ENCODE results near the gene SHC4.
"Not testable (repeated sequence)": the region's sequence is repeated elsewhere in the genome, so short reads cannot be mapped to it uniquely, and the experiment has no call there.

The SHC4 gene

DNA sequence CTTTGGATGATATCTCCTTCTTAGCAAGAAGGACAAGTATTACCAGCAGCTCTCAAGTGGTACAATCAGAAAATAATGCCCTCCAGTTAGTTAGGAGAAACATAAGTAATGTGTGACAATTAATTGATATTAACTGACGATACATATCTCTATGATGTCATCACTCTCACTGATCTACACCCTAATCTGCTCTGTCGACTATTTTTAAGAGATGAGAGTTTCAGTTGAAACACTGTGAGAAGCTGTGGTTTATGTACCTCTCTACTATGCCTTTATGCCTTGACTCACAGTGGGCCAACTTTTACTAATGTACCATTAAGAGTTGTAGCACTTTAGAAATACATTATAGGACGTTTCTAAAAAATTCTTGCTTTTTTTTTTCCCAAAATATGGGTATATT is 161.5 kb downstream of the SHC4 start:
- DNase-seq (ENCODE audit: low read depth in 2 of 2, low spot score in 1 of 2), result no peak

DNA sequence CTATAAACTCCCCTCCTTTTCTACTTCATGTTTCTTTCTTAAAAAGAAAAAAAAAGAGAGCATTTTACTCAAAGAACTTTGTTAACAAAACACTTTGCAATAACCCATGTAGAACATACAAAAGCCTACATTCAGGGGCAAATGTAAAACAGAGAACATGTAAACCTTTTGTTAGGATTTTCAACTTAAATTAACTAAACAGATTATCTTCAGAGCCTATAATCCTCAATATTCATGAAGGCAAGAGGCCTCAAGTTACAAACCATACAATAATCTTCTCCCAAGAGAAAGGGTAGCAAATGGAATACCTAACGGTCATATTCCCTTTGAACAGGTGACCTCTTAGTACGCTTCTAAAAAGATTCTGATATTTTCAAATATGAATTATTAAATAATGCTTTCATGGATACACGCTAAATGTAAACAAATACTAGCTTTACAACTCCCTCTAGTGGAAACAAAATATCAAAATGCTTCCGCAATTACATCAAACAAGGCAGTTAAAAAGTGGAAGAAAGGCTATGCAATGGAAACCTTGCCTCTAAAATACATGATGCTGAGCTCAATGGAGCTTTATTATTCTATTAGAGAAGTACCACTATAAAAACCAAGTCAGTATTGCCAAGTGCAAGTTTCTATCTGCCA is 162.8 kb downstream of the SHC4 start:
- DNase-seq (ENCODE audit: low read depth in 2 of 2, low spot score in 1 of 2), result no peak

DNA sequence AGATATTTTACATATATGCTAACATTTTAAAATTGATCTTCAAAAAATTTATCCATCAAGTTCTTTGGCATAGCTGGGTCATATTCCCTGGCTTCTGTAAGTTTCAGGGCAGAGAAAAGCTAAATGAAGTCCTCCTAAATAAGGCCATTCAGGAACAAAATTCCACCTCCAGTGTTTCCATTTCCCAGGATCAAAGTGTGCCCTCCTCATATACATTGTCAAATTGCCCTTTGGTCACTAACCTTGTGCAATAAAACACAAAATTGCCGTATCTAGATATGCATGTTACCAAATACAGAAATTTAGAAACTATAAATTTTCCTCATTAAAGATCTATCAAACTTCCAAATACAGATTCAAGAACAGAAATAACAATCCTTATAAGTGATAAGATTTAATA is 163.5 kb downstream of the SHC4 start:
- no peak for DNase-seq (ENCODE audit: low read depth in 2 of 2, low spot score in 1 of 2)

GRCh38 chr15:48798319-48798718 is 165.4 kb downstream of the SHC4 start:
- DNase-seq (ENCODE audit: low read depth in 2 of 2, low spot score in 1 of 2), result no peak

- no peak for DNase-seq (ENCODE audit: low read depth in 2 of 2, low spot score in 1 of 2)
Observed at GRCh38 chr15:48796930-48797329, 166.8 kb downstream of the SHC4 start.

GRCh38 chr15:48796521-48796920 is 167.2 kb downstream of the SHC4 start:
- no peak for DNase-seq (ENCODE audit: low read depth in 2 of 2, low spot score in 1 of 2)

DNA sequence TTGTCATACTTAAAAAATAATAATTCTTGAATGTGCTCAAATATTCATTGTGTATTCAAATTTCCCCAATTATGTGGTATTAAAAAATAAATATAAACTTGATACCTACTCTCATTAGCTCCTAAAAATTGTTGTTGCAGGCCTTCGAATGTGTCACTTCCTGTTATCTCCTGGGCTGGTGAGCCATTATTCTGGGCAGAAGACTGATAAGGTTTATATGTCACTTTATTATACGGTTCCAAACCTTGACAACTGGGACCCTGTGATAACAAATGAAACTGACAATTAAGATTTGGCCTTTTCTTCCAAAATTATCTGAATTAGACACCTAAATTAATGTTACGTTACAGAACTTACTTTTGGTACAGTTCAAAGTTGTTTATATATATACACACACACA is 167.8 kb downstream of the SHC4 start:
- no peak for DNase-seq (ENCODE audit: low read depth in 2 of 2, low spot score in 1 of 2)

DNA sequence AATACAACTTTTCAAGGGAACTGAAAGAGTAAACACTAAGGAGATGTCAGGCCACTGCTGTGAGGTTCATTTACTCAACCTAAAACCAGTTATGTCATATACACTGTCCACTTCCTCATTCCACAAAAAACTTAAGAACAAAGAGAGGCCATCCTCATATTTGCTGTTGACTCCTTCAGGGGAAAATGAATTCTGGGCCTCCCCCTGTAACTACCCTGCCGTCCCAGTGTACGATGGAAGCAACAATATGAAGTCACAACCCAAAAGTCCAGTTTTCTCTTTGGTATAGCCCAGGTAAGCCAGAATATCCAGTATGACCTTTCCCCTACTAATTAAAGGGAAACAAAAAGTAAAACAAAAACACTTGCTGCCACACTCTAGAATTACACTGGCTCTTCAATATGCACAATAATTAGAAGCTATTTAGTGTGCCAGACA is 169.0 kb downstream of the SHC4 start:
- no peak for DNase-seq (ENCODE audit: low read depth in 2 of 2, low spot score in 1 of 2)

DNA sequence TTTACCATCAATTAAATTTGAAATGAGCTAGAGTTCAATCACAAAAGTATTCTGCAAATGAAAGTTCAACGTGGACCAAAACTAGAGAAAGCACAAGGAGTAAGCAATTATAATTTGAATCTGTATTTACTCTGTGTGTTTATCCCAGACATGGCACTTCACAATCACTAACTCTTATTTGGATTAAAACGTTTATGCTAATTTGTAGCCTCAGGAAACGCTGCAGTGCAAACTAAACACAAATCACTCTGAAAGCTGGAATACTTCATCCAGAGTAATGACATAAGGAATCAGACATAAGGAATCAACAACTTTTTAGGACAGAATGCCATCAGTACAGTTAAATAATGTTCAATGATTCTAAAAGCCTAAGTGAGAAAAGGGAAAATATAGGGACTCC is 171.3 kb downstream of the SHC4 start:
- no peak for DNase-seq (ENCODE audit: low read depth in 2 of 2, low spot score in 1 of 2)

GRCh38 chr15:48790466-48791115 is 173.1 kb downstream of the SHC4 start:
- DNase-seq (ENCODE audit: low read depth in 2 of 2, low spot score in 1 of 2), result not testable (repeated sequence)

DNA sequence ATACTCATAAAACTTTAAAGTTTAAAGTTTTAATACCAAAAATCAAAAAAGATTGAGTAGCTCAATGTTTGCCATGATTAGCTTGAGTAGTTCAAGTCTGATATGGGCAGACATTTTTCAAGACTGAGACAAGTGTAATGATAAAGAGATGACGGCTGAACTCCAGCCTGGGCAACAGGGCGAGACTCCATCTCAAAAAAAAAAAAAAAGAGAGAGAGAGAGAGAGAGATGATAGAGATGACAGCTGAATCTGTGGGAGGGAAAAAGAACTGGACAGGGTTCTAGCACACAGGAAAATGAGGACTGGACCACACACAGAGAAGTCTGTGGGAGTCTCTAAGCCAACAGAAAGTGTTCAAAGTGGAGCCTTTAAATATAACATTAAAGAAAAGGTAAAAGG is 178.0 kb downstream of the SHC4 start:
- DNase-seq (ENCODE audit: low read depth in 2 of 2, low spot score in 1 of 2), result no peak

GRCh38 chr15:48785195-48785594 is 178.5 kb downstream of the SHC4 start:
- DNase-seq (ENCODE audit: low read depth in 2 of 2, low spot score in 1 of 2), result no peak

DNA sequence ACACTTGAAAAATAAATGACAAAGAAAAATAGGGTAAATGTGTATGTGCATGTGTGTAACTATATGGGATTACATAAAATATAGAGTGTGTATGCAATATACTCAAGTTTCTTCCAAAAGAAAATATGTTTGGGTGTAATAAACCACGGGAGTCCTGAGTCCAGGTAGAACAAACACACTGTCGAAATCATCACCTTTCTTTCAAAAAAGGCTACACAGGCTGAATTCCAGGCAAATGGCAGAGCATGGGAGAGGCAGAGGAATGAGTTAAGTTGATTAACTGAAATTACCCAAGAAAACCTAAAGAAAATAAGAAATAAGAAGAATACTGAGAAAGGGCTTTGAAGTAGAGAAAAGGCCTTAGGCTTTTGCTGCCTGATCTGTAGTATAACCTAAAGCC is 179.0 kb downstream of the SHC4 start:
- DNase-seq (ENCODE audit: low read depth in 2 of 2, low spot score in 1 of 2), result no peak

DNA sequence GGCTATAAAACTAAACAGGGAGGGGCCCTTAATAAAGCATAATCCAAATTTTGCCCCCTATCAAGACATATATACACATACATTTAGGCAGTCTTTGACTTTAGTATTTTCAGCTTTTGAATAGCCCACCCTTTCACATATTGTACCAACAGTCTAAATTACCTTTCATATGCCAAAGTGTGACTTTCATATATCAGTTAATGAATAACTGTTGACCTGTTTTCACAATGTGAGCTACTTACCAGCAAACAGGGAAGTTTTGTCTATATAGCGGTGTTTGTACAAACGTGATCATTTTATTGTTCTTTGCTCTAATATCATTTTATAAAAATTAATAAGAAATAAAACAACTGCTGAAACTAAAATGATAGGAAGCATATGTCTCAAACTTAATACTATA is 180.8 kb downstream of the SHC4 start:
- no peak for DNase-seq (ENCODE audit: low read depth in 2 of 2, low spot score in 1 of 2)

DNA sequence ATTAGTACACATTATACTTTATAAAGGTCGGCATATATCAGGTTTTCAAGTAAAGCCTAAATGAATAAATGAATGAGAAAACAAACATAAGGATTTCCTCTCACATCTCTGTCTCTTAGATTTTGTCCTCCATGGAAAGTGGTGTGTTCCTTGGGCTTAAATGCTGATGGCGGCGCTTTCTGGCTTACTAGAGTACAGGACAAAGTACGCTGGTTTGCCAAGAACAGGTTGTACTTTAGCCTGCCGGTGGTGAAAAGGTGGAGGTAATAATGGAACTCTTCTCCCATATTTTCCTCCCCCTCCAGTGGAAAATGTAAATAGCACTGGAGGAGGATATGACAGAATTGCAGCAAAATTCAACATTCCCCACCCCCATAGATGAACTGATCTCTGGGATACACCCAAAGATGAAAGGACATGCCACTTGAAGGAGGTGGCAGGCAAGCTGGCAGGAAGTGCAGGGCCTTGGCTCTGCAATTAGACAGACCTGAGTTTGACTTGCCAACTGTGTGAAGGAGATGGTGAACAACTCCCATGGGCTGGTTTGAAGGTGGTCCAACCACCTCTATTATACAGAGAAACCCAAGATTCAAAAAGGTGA is 182.1 kb downstream of the SHC4 start:
- DNase-seq (ENCODE audit: low read depth in 2 of 2, low spot score in 1 of 2), result no peak

GRCh38 chr15:48781017-48781416 is 182.7 kb downstream of the SHC4 start:
- DNase-seq (ENCODE audit: low read depth in 2 of 2, low spot score in 1 of 2), result no peak

DNA sequence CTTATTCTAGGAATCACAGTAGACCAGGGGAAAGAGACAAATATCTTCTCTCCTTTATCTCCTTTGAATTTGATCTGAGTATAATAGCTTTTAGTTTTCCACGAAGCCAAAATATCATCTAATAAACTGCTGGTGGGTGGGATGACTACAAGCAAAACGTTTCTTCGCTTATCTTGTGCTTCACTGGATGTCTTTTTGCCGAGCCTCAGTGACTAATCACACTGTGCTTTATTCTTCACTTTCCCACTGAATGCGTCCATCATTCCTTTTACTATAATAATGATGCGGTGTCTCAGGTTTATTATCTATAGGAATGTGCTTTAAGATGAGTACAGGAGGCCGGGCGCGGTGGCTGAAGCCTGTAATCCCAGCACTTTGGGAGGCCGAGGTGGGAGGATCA is 185.4 kb downstream of the SHC4 start:
- DNase-seq (ENCODE audit: low read depth in 2 of 2, low spot score in 1 of 2), result no peak

DNA sequence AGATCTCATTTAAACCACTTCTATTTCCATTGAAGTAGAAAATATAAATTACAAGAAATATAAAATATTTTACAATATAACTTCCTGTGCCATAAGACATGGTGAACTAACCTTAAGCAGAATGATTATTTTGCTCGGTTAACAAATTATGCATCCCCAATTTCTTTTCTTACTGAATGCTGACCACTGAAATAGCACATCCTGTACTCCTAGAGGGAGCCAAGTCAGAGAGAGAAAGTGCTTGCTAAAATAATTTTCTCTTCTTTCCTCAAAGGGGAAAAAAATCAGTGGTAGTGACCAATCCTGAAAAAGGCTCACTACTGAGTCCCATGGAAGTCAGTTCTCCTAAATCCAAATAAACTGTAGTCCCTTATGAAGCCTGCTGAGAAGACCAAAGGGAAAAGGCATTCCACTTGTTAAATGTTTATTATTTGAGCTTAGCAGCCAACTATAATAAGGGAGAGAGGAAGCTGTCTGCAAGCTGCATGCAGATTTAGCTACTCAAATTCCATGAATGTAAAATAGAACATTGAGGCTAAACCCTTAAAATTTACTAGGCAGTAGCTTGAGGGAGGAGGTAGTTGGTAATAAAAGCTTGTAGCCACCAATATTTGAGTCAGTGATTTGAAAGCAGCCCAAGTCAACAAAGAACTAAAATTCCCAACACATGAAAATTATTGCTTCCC is 185.9 kb downstream of the SHC4 start:
- no peak for DNase-seq (ENCODE audit: low read depth in 2 of 2, low spot score in 1 of 2)

DNA sequence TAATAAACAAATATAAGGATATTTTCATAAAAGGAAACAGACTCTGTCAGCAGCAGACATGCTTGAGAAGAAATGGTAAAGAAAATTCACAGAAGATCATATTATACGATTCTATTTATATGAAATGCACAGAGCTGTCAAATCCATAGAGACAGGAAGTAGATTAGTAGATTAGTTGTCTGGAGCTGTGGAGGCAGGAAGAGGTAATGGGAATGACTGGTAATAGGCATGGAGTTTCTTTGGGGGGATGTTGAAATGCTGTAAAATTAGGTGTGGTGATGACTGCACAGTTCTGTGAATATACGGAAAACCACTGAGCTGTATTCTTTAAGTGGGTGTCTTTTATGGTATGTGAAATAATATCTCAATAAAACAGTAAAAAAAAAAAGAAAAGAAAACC is 188.2 kb downstream of the SHC4 start:
- DNase-seq (ENCODE audit: low read depth in 2 of 2, low spot score in 1 of 2), result no peak

DNA sequence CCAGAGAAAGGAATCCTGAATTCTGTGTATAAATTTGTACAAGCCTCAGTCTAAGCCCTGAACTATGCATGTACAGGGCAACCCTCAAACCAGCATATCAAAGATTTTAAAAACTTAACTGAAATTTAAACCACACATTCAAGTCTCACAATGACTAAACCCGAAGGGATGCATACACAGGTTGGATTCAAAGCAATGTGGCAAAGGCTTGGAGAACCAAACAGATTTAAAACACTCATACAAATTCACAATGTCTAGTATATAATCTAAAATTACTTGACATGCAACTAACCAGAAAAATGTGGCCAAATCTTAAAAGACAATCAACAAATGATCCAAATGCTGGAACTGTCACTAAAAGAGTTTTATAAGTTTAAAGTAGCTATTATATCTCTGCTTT is 189.2 kb downstream of the SHC4 start:
- DNase-seq (ENCODE audit: low read depth in 2 of 2, low spot score in 1 of 2), result no peak
